Activated T-cell treated with anti-CD3 and anti-CD28 coated beads, Interleukin-2, amount 50 U/mL, for 72 hours (primary cell): Measurements from ENCODE around the gene ANTXR1. TPM values are rescaled to one million over a fixed set of nuclear protein-coding genes. Genes with fewer than 3 reads are reported as not detected.

Experiments
- ATAC-seq, 2 donors: fragments of 150-1000 bp; cut with Tn5 transposase; replicated peaks in 1 of 2; 2 replicates each; pipeline ENCODE4 v1.10.0; 2021; ENCODE audit warnings: moderate library complexity in 2 of 2, mild to moderate bottlenecking in 1 of 2
- DNase-seq, 2 donors: peaks; one replicate each; pipeline ENCODE4 v3.0.0; 2021 to 2022; ENCODE audit warnings: mixed read lengths in 1 of 2
- H3K27ac Mint-ChIP-seq: one replicate; pipeline ENCODE4 v1.8.0; 2022; ENCODE audit warnings: mild to moderate bottlenecking, moderate library complexity, mixed read lengths
- H3K27me3 Mint-ChIP-seq: one replicate; pipeline ENCODE4 v1.8.0; 2022; ENCODE audit warnings: low read depth, mixed read lengths
- H3K36me3 Mint-ChIP-seq, 2 donors: one replicate each; pipeline ENCODE4 v1.8.0; 2022; ENCODE audit warnings: mixed read lengths in 2 of 2, mild to moderate bottlenecking in 1 of 2; ENCODE audit not compliant: insufficient read depth in 2 of 2
- H3K4me1 Mint-ChIP-seq: one replicate; pipeline ENCODE4 v1.8.0; 2022; ENCODE audit warnings: low read depth, mixed read lengths
- H3K4me3 Mint-ChIP-seq, 2 donors: one replicate each; pipeline ENCODE4 v1.8.0; 2022; ENCODE audit warnings: mild to moderate bottlenecking in 2 of 2, mixed read lengths in 2 of 2, moderate library complexity in 2 of 2
- H3K9me3 Mint-ChIP-seq, 2 donors: one replicate each; pipeline ENCODE4 v1.8.0; 2022; ENCODE audit warnings: mixed read lengths in 2 of 2
- total RNA-seq, 2 donors: library from RNA; stranded (reverse); gene quantifications; one replicate each; pipeline ENCODE4 v1.2.3, GENCODE V29; 2022

The ANTXR1 gene
- total RNA-seq: not detected

- Mint-ChIP-seq H3K4me1 (peaks cover 16% of the 10 kb centered on the region), H3K27me3 (peaks cover 84% of the 10 kb centered on the region), H3K27ac (no peak within 1 kb of the TSS), H3K36me3 (no peaks in the 10 kb centered on the region), H3K9me3 (no peaks in the 10 kb centered on the region), H3K4me3 (peak within 1 kb of the TSS; percentile 78 to 80)
- peak; percentile 67 to 75 for ATAC-seq
- DNase-seq: peak; percentile 19 to 25
Measured at GRCh38 chr2:69013142-69013839, at the start of gene ANTXR1. Gene ANTXR1 (plus strand): TSS chr2:69013179. CDS start chr2:69013500, 321 bp downstream.

- no peaks in the 10 kb centered on the region for H3K9me3 Mint-ChIP-seq
- H3K4me3 Mint-ChIP-seq: no peak overlapping the region
- ATAC-seq: no peak
- no peaks in the 10 kb centered on the region for H3K4me1 Mint-ChIP-seq
- H3K27me3 Mint-ChIP-seq: peaks cover 26% of the 10 kb centered on the region
- no peaks in the 10 kb centered on the region for H3K36me3 Mint-ChIP-seq
- DNase-seq: no peak
- no peak overlapping the region for H3K27ac Mint-ChIP-seq
Measured at GRCh38 chr2:68964282-68964681, 48.7 kb upstream of the ANTXR1 start.

GRCh38 chr2:68968221-68968620 lies 44.8 kb upstream of the ANTXR1 start:
- Mint-ChIP-seq H3K27me3 (peaks cover 26% of the 10 kb centered on the region), H3K9me3 (no peaks in the 10 kb centered on the region), H3K4me1 (no peaks in the 10 kb centered on the region), H3K36me3 (no peaks in the 10 kb centered on the region), H3K4me3 (no peak overlapping the region), H3K27ac (no peak overlapping the region)
- DNase-seq: no peak
- ATAC-seq: no peak

GRCh38 chr2:68969736-68970490 lies 43.1 kb upstream of the ANTXR1 start:
- no peaks in the 10 kb centered on the region for H3K9me3 Mint-ChIP-seq
- H3K27ac Mint-ChIP-seq: no peak overlapping the region
- H3K4me1 Mint-ChIP-seq: no peaks in the 10 kb centered on the region
- no peak overlapping the region for H3K4me3 Mint-ChIP-seq
- no peak for DNase-seq
- ATAC-seq: no peak
- H3K36me3 Mint-ChIP-seq: no peaks in the 10 kb centered on the region
- peaks cover 16% of the 10 kb centered on the region for H3K27me3 Mint-ChIP-seq

- no peaks in the 10 kb centered on the region for H3K36me3 Mint-ChIP-seq
- no peak for DNase-seq
Measured at GRCh38 chr2:68970566-68971265, 42.3 kb upstream of the ANTXR1 start.

GRCh38 chr2:68971591-68972231 lies 41.3 kb upstream of the ANTXR1 start:
- H3K27ac Mint-ChIP-seq: no peak overlapping the region
- no peak overlapping the region for H3K4me3 Mint-ChIP-seq
- ATAC-seq: peak; percentile 93 to 96
- H3K27me3 Mint-ChIP-seq: peaks cover 17% of the 10 kb centered on the region
- H3K4me1 Mint-ChIP-seq: no peaks in the 10 kb centered on the region
- DNase-seq: peak; percentile 12 to 33
- H3K9me3 Mint-ChIP-seq: no peaks in the 10 kb centered on the region
- no peaks in the 10 kb centered on the region for H3K36me3 Mint-ChIP-seq

More at GRCh38 chr2:68970566-68971265, 42.3 kb upstream of the ANTXR1 start:
- Mint-ChIP-seq H3K27me3 (peaks cover 21% of the 10 kb centered on the region), H3K4me3 (no peak overlapping the region), H3K9me3 (no peaks in the 10 kb centered on the region), H3K27ac (no peak overlapping the region), H3K4me1 (no peaks in the 10 kb centered on the region)
- no peak for ATAC-seq

GRCh38 chr2:68974251-68974650 lies 38.7 kb upstream of the ANTXR1 start, which contains the start of gene GKN1:
Gene GKN1 (plus strand): TSS chr2:68974636. CDS start chr2:68974678, 42 bp downstream.
- Mint-ChIP-seq H3K36me3 (no peaks in the 10 kb centered on the region), H3K4me3 (no peak within 1 kb of the TSS), H3K27ac (no peak within 1 kb of the TSS), H3K27me3 (peaks cover 12% of the 10 kb centered on the region), H3K9me3 (no peaks in the 10 kb centered on the region), H3K4me1 (no peaks in the 10 kb centered on the region)
- ATAC-seq (no peak), DNase-seq (no peak)

GRCh38 chr2:68974946-68975665 lies 37.9 kb upstream of the ANTXR1 start:
- no peaks in the 10 kb centered on the region for H3K9me3 Mint-ChIP-seq
- H3K36me3 Mint-ChIP-seq: no peaks in the 10 kb centered on the region
- ATAC-seq (no peak), DNase-seq (no peak)
- H3K4me1 Mint-ChIP-seq: no peaks in the 10 kb centered on the region
- no peak overlapping the region for H3K27ac Mint-ChIP-seq
- H3K4me3 Mint-ChIP-seq: no peak overlapping the region
- peaks cover 12% of the 10 kb centered on the region for H3K27me3 Mint-ChIP-seq

GRCh38 chr2:68975844-68976243 lies 37.1 kb upstream of the ANTXR1 start:
- no peak overlapping the region for H3K27ac Mint-ChIP-seq
- ATAC-seq: no peak
- DNase-seq: no peak

GRCh38 chr2:68977453-68977852 lies 35.5 kb upstream of the ANTXR1 start:
- no peaks in the 10 kb centered on the region for H3K36me3 Mint-ChIP-seq
- ATAC-seq (no peak), DNase-seq (no peak)
- peaks cover 23% of the 10 kb centered on the region for H3K27me3 Mint-ChIP-seq
- no peaks in the 10 kb centered on the region for H3K9me3 Mint-ChIP-seq
- H3K4me3 Mint-ChIP-seq: no peak overlapping the region
- H3K4me1 Mint-ChIP-seq: no peaks in the 10 kb centered on the region
- H3K27ac Mint-ChIP-seq: no peak overlapping the region

More at GRCh38 chr2:68975844-68976243, 37.1 kb upstream of the ANTXR1 start:
- no peak overlapping the region for H3K4me3 Mint-ChIP-seq
- no peaks in the 10 kb centered on the region for H3K4me1 Mint-ChIP-seq
- no peaks in the 10 kb centered on the region for H3K9me3 Mint-ChIP-seq
- peaks cover 14% of the 10 kb centered on the region for H3K27me3 Mint-ChIP-seq
- no peaks in the 10 kb centered on the region for H3K36me3 Mint-ChIP-seq

- ATAC-seq (no peak), DNase-seq (no peak)
- Mint-ChIP-seq H3K27ac (no peak overlapping the region), H3K36me3 (no peaks in the 10 kb centered on the region), H3K4me1 (no peaks in the 10 kb centered on the region), H3K27me3 (peaks cover 23% of the 10 kb centered on the region), H3K9me3 (no peaks in the 10 kb centered on the region), H3K4me3 (no peak overlapping the region)
Measured at GRCh38 chr2:68978098-68978497, 34.9 kb upstream of the ANTXR1 start.

- no peak for DNase-seq
- no peak overlapping the region for H3K4me3 Mint-ChIP-seq
- no peaks in the 10 kb centered on the region for H3K4me1 Mint-ChIP-seq
- H3K9me3 Mint-ChIP-seq: no peaks in the 10 kb centered on the region
- H3K27me3 Mint-ChIP-seq: peaks cover 17% of the 10 kb centered on the region
- no peak for ATAC-seq
- no peaks in the 10 kb centered on the region for H3K36me3 Mint-ChIP-seq
- no peak overlapping the region for H3K27ac Mint-ChIP-seq
Measured at GRCh38 chr2:68980956-68981355, 32.0 kb upstream of the ANTXR1 start.
